ENCODE data around the gene NSG1.

DNA sequence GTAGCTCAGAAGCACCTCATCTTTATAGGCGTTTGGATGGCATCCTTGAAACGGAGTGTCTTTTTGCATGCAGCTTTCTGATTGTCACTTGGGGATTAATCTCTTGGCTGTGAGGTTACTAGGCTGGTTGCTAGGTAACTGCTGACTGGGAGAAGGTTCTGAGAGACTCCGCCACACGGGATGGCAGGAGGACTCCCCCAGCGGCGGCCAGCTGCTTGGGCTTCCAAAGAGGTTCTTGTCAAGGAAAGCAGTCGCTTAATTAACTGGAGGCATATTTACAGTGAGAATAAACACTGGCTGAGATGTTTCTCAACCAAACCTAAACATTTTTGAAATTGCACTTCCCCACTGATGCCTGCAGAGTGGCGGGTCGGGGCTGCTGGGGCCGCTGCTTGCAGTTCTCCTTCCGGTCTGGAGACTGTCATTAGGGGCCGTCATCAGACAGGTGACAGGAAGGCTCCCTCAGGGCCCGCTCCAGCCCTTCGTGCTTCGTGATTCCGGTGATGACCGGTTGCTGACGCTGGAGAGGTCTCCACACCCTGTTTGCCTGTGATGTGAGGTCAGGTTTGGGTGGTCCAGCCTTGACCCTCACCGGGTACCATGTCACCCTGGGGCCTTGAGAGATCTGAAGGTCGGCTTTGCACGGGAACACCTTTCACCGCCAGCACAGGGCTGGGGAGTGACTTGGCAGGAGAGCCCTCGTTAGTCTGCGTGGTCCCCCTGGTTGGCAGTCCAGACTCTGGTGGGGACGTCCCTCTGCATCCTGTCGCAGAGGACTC lies 9.1 kb downstream of the NSG1 start:
- TF ChIP-seq, protein P1, sequence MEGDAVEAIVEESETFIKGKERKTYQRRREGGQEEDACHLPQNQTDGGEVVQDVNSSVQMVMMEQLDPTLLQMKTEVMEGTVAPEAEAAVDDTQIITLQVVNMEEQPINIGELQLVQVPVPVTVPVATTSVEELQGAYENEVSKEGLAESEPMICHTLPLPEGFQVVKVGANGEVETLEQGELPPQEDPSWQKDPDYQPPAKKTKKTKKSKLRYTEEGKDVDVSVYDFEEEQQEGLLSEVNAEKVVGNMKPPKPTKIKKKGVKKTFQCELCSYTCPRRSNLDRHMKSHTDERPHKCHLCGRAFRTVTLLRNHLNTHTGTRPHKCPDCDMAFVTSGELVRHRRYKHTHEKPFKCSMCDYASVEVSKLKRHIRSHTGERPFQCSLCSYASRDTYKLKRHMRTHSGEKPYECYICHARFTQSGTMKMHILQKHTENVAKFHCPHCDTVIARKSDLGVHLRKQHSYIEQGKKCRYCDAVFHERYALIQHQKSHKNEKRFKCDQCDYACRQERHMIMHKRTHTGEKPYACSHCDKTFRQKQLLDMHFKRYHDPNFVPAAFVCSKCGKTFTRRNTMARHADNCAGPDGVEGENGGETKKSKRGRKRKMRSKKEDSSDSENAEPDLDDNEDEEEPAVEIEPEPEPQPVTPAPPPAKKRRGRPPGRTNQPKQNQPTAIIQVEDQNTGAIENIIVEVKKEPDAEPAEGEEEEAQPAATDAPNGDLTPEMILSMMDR (IDR thresholded peaks at IDR 0.05) = no peak
- TF ChIP-seq POLR2A (IDR thresholded peaks at IDR 0.05) = no peak
- TF ChIP-seq POLR2AphosphoS5 (IDR thresholded peaks at IDR 0.05) = no peak

Data from upper lobe of left lung (tissue), 4 donors.